ENCODE data around the gene CAPN3.

The CAPN3 gene

DNA sequence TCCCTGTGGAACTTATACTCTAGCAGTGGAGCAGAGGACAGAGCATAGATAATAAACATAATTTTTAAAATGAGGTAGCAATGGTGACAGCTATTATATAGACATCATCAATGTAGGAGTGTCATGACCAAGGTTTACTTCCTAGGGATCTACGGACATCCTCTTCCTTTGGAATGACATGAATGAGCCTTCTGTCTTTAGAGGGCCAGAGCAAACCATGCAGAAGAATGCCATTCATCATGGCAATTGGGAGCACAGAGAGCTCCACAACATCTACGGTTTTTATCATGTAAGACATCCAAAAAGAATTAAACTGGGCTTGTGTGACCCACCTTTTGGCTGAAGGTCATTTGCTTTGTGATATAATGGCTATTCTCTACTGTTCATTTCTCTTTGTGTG lies 30.1 kb upstream of the CAPN3 start:
- Histone ChIP-seq H3K4me3 (ENCODE audit: low read length) (no peak overlapping the region), H3K27me3 (replicated peaks; ENCODE audit: insufficient read depth, low read length) (no peaks in the 10 kb centered on the region), H3K79me2 (ENCODE audit: low read length) (no peaks in the 10 kb centered on the region), H3K4me2 (ENCODE audit: low read depth, low read length) (no peak overlapping the region), H2AFZ (ENCODE audit: low read length) (no peak overlapping the region), H3K9ac (ENCODE audit: low read length) (no peak overlapping the region), H3K4me1 (ENCODE audit: low read length) (no peaks in the 10 kb centered on the region), H3K9me3 (replicated peaks; ENCODE audit: insufficient read depth, low read length) (no peaks in the 10 kb centered on the region), H3K36me3 (replicated peaks; ENCODE audit: insufficient read depth, low read length) (no peaks in the 10 kb centered on the region), H3K9me2 (replicated peaks; ENCODE audit: insufficient read depth, low read length) (no peaks in the 10 kb centered on the region), H3K27ac (ENCODE audit: low read length) (no peak overlapping the region), H4K20me1 (ENCODE audit: insufficient read depth, low read length) (no peaks in the 10 kb centered on the region), H3F3A (ENCODE audit: insufficient read depth, low read length) (no peaks in the 10 kb centered on the region)
- DNase-seq, result no peak
- TF ChIP-seq, protein P1, sequence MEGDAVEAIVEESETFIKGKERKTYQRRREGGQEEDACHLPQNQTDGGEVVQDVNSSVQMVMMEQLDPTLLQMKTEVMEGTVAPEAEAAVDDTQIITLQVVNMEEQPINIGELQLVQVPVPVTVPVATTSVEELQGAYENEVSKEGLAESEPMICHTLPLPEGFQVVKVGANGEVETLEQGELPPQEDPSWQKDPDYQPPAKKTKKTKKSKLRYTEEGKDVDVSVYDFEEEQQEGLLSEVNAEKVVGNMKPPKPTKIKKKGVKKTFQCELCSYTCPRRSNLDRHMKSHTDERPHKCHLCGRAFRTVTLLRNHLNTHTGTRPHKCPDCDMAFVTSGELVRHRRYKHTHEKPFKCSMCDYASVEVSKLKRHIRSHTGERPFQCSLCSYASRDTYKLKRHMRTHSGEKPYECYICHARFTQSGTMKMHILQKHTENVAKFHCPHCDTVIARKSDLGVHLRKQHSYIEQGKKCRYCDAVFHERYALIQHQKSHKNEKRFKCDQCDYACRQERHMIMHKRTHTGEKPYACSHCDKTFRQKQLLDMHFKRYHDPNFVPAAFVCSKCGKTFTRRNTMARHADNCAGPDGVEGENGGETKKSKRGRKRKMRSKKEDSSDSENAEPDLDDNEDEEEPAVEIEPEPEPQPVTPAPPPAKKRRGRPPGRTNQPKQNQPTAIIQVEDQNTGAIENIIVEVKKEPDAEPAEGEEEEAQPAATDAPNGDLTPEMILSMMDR (IDR thresholded peaks at IDR 0.05; ENCODE audit: low read length), result no peak
- TF ChIP-seq EZH2phosphoT487 (IDR thresholded peaks at IDR 0.05; ENCODE audit: low read length) (no peak), EZH2 (optimal IDR thresholded peaks at IDR 0.05; ENCODE audit: low read depth, low read length) (no peak)

DNA sequence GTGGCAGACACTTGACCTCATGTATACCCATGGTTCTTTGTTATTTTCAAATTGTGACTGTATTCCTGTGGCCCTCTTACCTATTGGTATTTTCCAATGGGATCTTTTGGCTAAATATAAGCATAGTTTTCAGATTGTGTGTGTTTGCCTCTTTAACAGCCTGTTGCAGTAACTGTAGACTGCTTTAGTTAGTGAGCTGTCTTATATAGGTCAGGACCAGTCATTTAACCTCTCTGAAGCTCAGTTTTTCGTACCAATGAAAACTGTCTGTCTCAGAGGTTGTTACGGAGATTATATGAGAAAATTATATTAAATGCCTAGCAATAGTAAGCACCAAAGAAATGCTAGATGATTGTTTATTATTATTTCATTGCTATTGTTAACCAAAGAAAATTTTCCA lies 29.3 kb upstream of the CAPN3 start:
- Histone ChIP-seq H3K4me1 (ENCODE audit: low read length) (no peaks in the 10 kb centered on the region), H2AFZ (ENCODE audit: low read length) (no peak overlapping the region), H3K9ac (ENCODE audit: low read length) (no peak overlapping the region), H3K27me3 (replicated peaks; ENCODE audit: insufficient read depth, low read length) (no peaks in the 10 kb centered on the region), H3K36me3 (replicated peaks; ENCODE audit: insufficient read depth, low read length) (no peaks in the 10 kb centered on the region), H3K9me2 (replicated peaks; ENCODE audit: insufficient read depth, low read length) (no peaks in the 10 kb centered on the region), H3K4me2 (ENCODE audit: low read depth, low read length) (no peak overlapping the region), H3K4me3 (ENCODE audit: low read length) (no peak overlapping the region), H4K20me1 (ENCODE audit: insufficient read depth, low read length) (no peaks in the 10 kb centered on the region), H3K79me2 (ENCODE audit: low read length) (no peaks in the 10 kb centered on the region), H3K9me3 (replicated peaks; ENCODE audit: insufficient read depth, low read length) (no peaks in the 10 kb centered on the region), H3K27ac (ENCODE audit: low read length) (no peak overlapping the region), H3F3A (ENCODE audit: insufficient read depth, low read length) (no peaks in the 10 kb centered on the region)
- TF ChIP-seq EZH2phosphoT487 (IDR thresholded peaks at IDR 0.05; ENCODE audit: low read length), result no peak
- no peak for TF ChIP-seq EZH2 (optimal IDR thresholded peaks at IDR 0.05; ENCODE audit: low read depth, low read length)
- TF ChIP-seq, protein P1 (IDR thresholded peaks at IDR 0.05; ENCODE audit: low read length), result no peak
- DNase-seq, result no peak

DNA sequence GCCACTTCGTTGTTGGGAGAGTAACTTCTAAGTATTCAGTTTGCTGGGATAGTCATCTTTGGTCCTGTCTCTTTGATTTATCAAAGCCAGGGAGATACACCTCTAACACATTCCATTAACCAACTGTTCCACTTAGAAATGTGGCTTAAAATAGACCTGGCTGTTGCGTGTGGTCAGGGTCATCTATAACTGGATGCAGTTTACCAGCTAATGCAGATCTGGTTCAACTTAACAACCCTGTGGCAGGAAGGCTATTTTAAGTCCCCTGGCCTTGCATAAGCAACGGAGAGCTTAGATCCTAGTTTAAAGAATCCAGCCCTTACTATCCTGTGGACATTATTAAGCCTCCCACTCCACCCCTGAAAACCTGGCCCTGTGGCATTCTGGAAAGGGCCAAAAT lies 28.1 kb upstream of the CAPN3 start:
- no peak overlapping the region for H3K4me2 ChIP-seq (ENCODE audit: low read depth, low read length)

More for the DNA sequence above, 28.1 kb upstream of the CAPN3 start:
- TF ChIP-seq, protein P1 (IDR thresholded peaks at IDR 0.05; ENCODE audit: low read length), result no peak
- TF ChIP-seq EZH2 (optimal IDR thresholded peaks at IDR 0.05; ENCODE audit: low read depth, low read length), result no peak
- no peak for TF ChIP-seq EZH2phosphoT487 (IDR thresholded peaks at IDR 0.05; ENCODE audit: low read length)
- Histone ChIP-seq H3K27ac (ENCODE audit: low read length) (no peak overlapping the region), H4K20me1 (ENCODE audit: insufficient read depth, low read length) (no peaks in the 10 kb centered on the region), H3K27me3 (replicated peaks; ENCODE audit: insufficient read depth, low read length) (no peaks in the 10 kb centered on the region), H3K4me3 (ENCODE audit: low read length) (no peak overlapping the region), H3K9ac (ENCODE audit: low read length) (no peak overlapping the region), H3K36me3 (replicated peaks; ENCODE audit: insufficient read depth, low read length) (no peaks in the 10 kb centered on the region), H3K9me2 (replicated peaks; ENCODE audit: insufficient read depth, low read length) (no peaks in the 10 kb centered on the region), H3F3A (ENCODE audit: insufficient read depth, low read length) (no peaks in the 10 kb centered on the region), H3K4me1 (ENCODE audit: low read length) (no peaks in the 10 kb centered on the region), H3K9me3 (replicated peaks; ENCODE audit: insufficient read depth, low read length) (no peaks in the 10 kb centered on the region), H2AFZ (ENCODE audit: low read length) (no peak overlapping the region), H3K79me2 (ENCODE audit: low read length) (no peaks in the 10 kb centered on the region)
- DNase-seq, result no peak

Data from MM.1S (cell line).